PC-3 (cell line): ENCODE results near the gene NPEPL1. TPM values are rescaled to one million over a fixed set of nuclear protein-coding genes. Genes with fewer than 3 reads are reported as not detected.

Experiments
- ATAC-seq: fragments of 200-7000 bp; cut with Tn5 transposase; 2 replicates; pipeline ENCODE4 v1.9.1; 2020; ENCODE audit warnings: mild to moderate bottlenecking, moderate library complexity
- BruUV-seq: library from RNA; stranded (reverse); fragments of 400-500 nt; replicated peaks from 2 replicates; lab custom pipeline; 2021; lab: Mats Ljungman, UMichigan
- CTCF ChIA-PET: fragments of 300-600 bp; sonication (Branson Sonifier 250); formaldehyde crosslinking; loops from one replicate; lab custom pipeline; 2022; ENCODE audit warnings: antibody characterized with exemption; lab: Charles Lee
- POLR2A ChIA-PET: fragments of 300-600 bp; sonication (Branson Sonifier 250); formaldehyde crosslinking; loops from one replicate; lab custom pipeline; 2022; ENCODE audit warnings: antibody characterized with exemption; ENCODE audit not compliant: unreplicated experiment; lab: Charles Lee
- DNase-seq: peaks from one replicate; pipeline ENCODE4 v3.0.0-alpha.2; 2015
- H2AFZ ChIP-seq: fragments of 300-600 bp; sonication (generic); 2 replicates; pipeline ENCODE4 v1.6.0; 2016; ENCODE audit warnings: antibody characterized with exemption, low read length
- H3F3A ChIP-seq: fragments of 300-600 bp; sonication (generic); one replicate; pipeline ENCODE4 v1.6.0; 2017; ENCODE audit warnings: antibody characterized with exemption, low read length, control low read depth, mild to moderate bottlenecking; ENCODE audit not compliant: unreplicated experiment
- H3K27ac ChIP-seq: fragments of 300-600 bp; sonication (generic); 2 replicates; pipeline ENCODE4 v1.5.1; 2016; ENCODE audit warnings: mild to moderate bottlenecking, low read length
- H3K27me3 ChIP-seq: fragments of 300-600 bp; sonication (generic); 2 replicates; pipeline ENCODE4 v1.6.1; 2016; ENCODE audit warnings: low read length, mixed read lengths
- H3K36me3 ChIP-seq: fragments of 300-600 bp; sonication (generic); 2 replicates; pipeline ENCODE4 v1.6.1; 2016; ENCODE audit warnings: low read depth, mixed run types, low read length, mixed read lengths
- H3K4me1 ChIP-seq: fragments of 300-600 bp; sonication (generic); 2 replicates; pipeline ENCODE4 v1.5.1; 2016; ENCODE audit warnings: low read length; ENCODE audit not compliant: insufficient read depth
- H3K4me2 ChIP-seq: fragments of 300-600 bp; sonication (generic); 2 replicates; pipeline ENCODE4 v1.6.0; 2016; ENCODE audit warnings: low read length
- H3K4me3 ChIP-seq: fragments of 300-600 bp; sonication (generic); 2 replicates; pipeline ENCODE4 v1.5.1; 2016; ENCODE audit warnings: mild to moderate bottlenecking, low read length, mixed read lengths
- H3K79me2 ChIP-seq: fragments of 300-600 bp; sonication (generic); 2 replicates; pipeline ENCODE4 v1.6.1; 2017; ENCODE audit warnings: low read length, mixed read lengths
- H3K9ac ChIP-seq: fragments of 300-600 bp; sonication (generic); 2 replicates; pipeline ENCODE4 v1.6.0; 2016; ENCODE audit warnings: mild to moderate bottlenecking, low read length
- H3K9me2 ChIP-seq: fragments of 300-600 bp; sonication (generic); replicated peaks from 2 replicates; pipeline ENCODE4 v1.6.1; 2016; ENCODE audit warnings: mixed run types, low read length, mixed read lengths
- H3K9me3 ChIP-seq: fragments of 300-600 bp; sonication (generic); 2 replicates; pipeline ENCODE4 v1.6.1; 2016; ENCODE audit warnings: low read length, mixed read lengths
- H4K20me1 ChIP-seq: fragments of 300-600 bp; sonication (generic); 2 replicates; pipeline ENCODE4 v1.6.1; 2016; ENCODE audit warnings: low read length, mixed read lengths
- CTCF ChIP-seq: fragments of 300-600 bp; sonication (generic); conservative IDR thresholded peaks from 2 replicates; pipeline ENCODE4 v1.5.1; 2017; ENCODE audit warnings: antibody characterized with exemption, low read depth, mild to moderate bottlenecking, low read length
- EZH2 ChIP-seq: fragments of 300-600 bp; sonication (generic); IDR thresholded peaks from one replicate; pipeline ENCODE4 v1.6.1; 2017; ENCODE audit warnings: antibody characterized with exemption, mild to moderate bottlenecking, low read length; ENCODE audit not compliant: unreplicated experiment
- EZH2phosphoT487 ChIP-seq: fragments of 300-600 bp; sonication (generic); IDR thresholded peaks from 2 replicates; pipeline ENCODE4 v1.6.1; 2018; ENCODE audit warnings: mild to moderate bottlenecking, antibody characterized with exemption, low read length, borderline replicate concordance
- intact Hi-C: fragments of 100-400 bp; cut with micrococcal nuclease; formaldehyde crosslinking; loops from 2 replicates; pipeline ENCODE4 v1.9.0; 2023
- total RNA-seq: library from RNA; depleted of rRNA; stranded (reverse); fragments of >200 nt; gene quantifications from 2 replicates; pipeline ENCODE4 v1.2.3, GENCODE V29; 2014

The NPEPL1 gene
- total RNA-seq, 1 experiment from 2014 or later: 49.7 TPM

GRCh38 chr20:58677808-58678207 lies 14.8 kb upstream of the NPEPL1 start:
- H3K4me3 ChIP-seq: no peak overlapping the region
- H3F3A ChIP-seq: no peaks in the 10 kb centered on the region
- H3K79me2 ChIP-seq: no peaks in the 10 kb centered on the region
- H3K9me3 ChIP-seq: no peaks in the 10 kb centered on the region
- no peak overlapping the region for H2AFZ ChIP-seq
- H3K4me1 ChIP-seq: peaks cover 9% of the 10 kb centered on the region
- DNase-seq: no peak
- no peaks in the 10 kb centered on the region for H4K20me1 ChIP-seq
- intact Hi-C loops: loop anchor here (2.0 kb wide), 1 partner anchor 21 kb away; no protein-coding TSS in a partner anchor
- CTCF ChIA-PET: no interaction called here
- no peak overlapping the region for H3K27ac ChIP-seq
- no peak overlapping the region for H3K9ac ChIP-seq
- no peak for ATAC-seq
- BruUV-seq: no TSS peak
- TF ChIP-seq EZH2phosphoT487 (no peak), EZH2 (no peak), CTCF (no peak)
- no peaks in the 10 kb centered on the region for H3K27me3 ChIP-seq
- POLR2A ChIA-PET: no interaction called here
- no peak overlapping the region for H3K4me2 ChIP-seq
- H3K36me3 ChIP-seq: peaks cover 70% of the 10 kb centered on the region
- no peaks in the 10 kb centered on the region for H3K9me2 ChIP-seq

GRCh38 chr20:58678806-58679205 lies 13.8 kb upstream of the NPEPL1 start:
- Histone ChIP-seq H3K4me3 (no peak overlapping the region), H3K4me1 (peaks cover 14% of the 10 kb centered on the region), H3K9me3 (no peaks in the 10 kb centered on the region), H4K20me1 (no peaks in the 10 kb centered on the region), H3K27ac (no peak overlapping the region), H3K27me3 (no peaks in the 10 kb centered on the region), H2AFZ (no peak overlapping the region), H3K9me2 (no peaks in the 10 kb centered on the region), H3K9ac (no peak overlapping the region), H3K36me3 (peaks cover 60% of the 10 kb centered on the region), H3F3A (no peaks in the 10 kb centered on the region), H3K79me2 (no peaks in the 10 kb centered on the region), H3K4me2 (no peak overlapping the region)
- POLR2A ChIA-PET: no interaction called here
- no TSS peak for BruUV-seq
- TF ChIP-seq CTCF: no peak
- no peak for TF ChIP-seq EZH2phosphoT487
- no peak for TF ChIP-seq EZH2
- ATAC-seq: no peak
- intact Hi-C loops: no loop called here
- CTCF ChIA-PET: no interaction called here
- DNase-seq: no peak

GRCh38 chr20:58682656-58683531 lies 9.7 kb upstream of the NPEPL1 start:
- CTCF ChIA-PET: interaction anchor here (0.6 kb wide), 1 partner anchor 35 kb away, joined by 3 read pairs; no protein-coding TSS in a partner anchor
- peak overlapping the region; percentile 38 for H3K27ac ChIP-seq
- no peak overlapping the region for H3K9ac ChIP-seq
- peak; percentile 63 for DNase-seq
- H3K9me3 ChIP-seq: no peaks in the 10 kb centered on the region
- H3K4me2 ChIP-seq: no peak overlapping the region
- intact Hi-C loops: no loop called here
- no peak overlapping the region for H2AFZ ChIP-seq
- ATAC-seq: peak; percentile 74
- POLR2A ChIA-PET: interaction anchor here (0.6 kb wide), 1 partner anchor 377 kb away, joined by 4 read pairs; no protein-coding TSS in a partner anchor
- no peaks in the 10 kb centered on the region for H4K20me1 ChIP-seq
- no peaks in the 10 kb centered on the region for H3F3A ChIP-seq
- BruUV-seq: no TSS peak
- H3K79me2 ChIP-seq: no peaks in the 10 kb centered on the region
- H3K36me3 ChIP-seq: peaks cover 20% of the 10 kb centered on the region
- no peaks in the 10 kb centered on the region for H3K9me2 ChIP-seq
- H3K27me3 ChIP-seq: no peaks in the 10 kb centered on the region
- no peak overlapping the region for H3K4me3 ChIP-seq
- peaks cover 14% of the 10 kb centered on the region for H3K4me1 ChIP-seq
- TF ChIP-seq CTCF (no peak), EZH2phosphoT487 (no peak), EZH2 (no peak)
